HepG2 (cell line): Measurements from ENCODE around the gene SYP. TPM values are rescaled to one million over a fixed set of nuclear protein-coding genes. Genes with fewer than 3 reads are reported as not detected.

Source experiments
- ATAC-seq: fragments of 200-7000 bp; cut with Tn5 transposase; 3 replicates; pipeline ENCODE4 v1.9.1; 2020; ENCODE audit warnings: mild to moderate bottlenecking, moderate library complexity
- BruUV-seq: library from RNA; stranded (reverse); fragments of 400-500 nt; replicated peaks from 2 replicates; lab custom pipeline; 2021; lab: Mats Ljungman, UMichigan
- CTCF ChIA-PET: fragments of 300-600 bp; formaldehyde crosslinking; extraction: SDS; loops from one replicate; lab custom pipeline; 2021; ENCODE audit warnings: low total read pairs, inconsistent platforms, low intra/inter-chr PET ratio; lab: Yijun Ruan, JAX
- POLR2A ChIA-PET: fragments of 350-600 bp; sonication (Branson Sonifier 250); formaldehyde crosslinking; loops from one replicate; lab custom pipeline; 2020; ENCODE audit warnings: antibody characterized with exemption, inconsistent platforms; lab: Yijun Ruan, JAX
- DNase-seq: peaks from one replicate; pipeline ENCODE4 v3.0.0-alpha.2; 2015; ENCODE audit warnings: low spot score
- FAIRE-seq: peaks from 3 replicates; lab custom pipeline; 2011; peaks lifted over from hg19 to GRCh38; lab: Jason Lieb, UNC
- H2AFZ ChIP-seq: one replicate; pipeline ENCODE4 v1.6.1; 2011; ENCODE audit warnings: low read length, inconsistent platforms
- H3K27ac ChIP-seq: fragments of 300-600 bp; 3 replicates; pipeline ENCODE4 v1.8.0; 2011; ENCODE audit warnings: mixed run types, mild to moderate bottlenecking, mixed read lengths, low read length, inconsistent platforms; ENCODE audit not compliant: insufficient read depth; ENCODE audit errors: extremely low read length
- H3K27me3 ChIP-seq, 2 experiments: fragments of 200-600 bp in 1 of 2; 2 replicates in 1 of 2; 3 replicates in 1 of 2; pipeline versions ENCODE4 v1.6.0 to v1.8.0; 2011; ENCODE audit warnings: low read length in 2 of 2, mild to moderate bottlenecking in 2 of 2, moderate library complexity in 2 of 2, inconsistent platforms in 1 of 2; ENCODE audit not compliant: insufficient read depth in 2 of 2, control insufficient read depth in 1 of 2
- H3K36me3 ChIP-seq, 2 experiments: fragments of 200-600 bp in 1 of 2; replicated peaks in 1 of 2; 2 replicates in 1 of 2; 3 replicates in 1 of 2; pipeline versions ENCODE4 v1.5.1 to v1.8.0; 2011; ENCODE audit warnings: low read length in 2 of 2, inconsistent platforms in 1 of 2; ENCODE audit not compliant: insufficient read depth in 2 of 2, control insufficient read depth in 1 of 2
- H3K4me1 ChIP-seq: 2 replicates; pipeline ENCODE4 v1.5.1; 2012; ENCODE audit warnings: low read length, inconsistent platforms; ENCODE audit not compliant: insufficient read depth
- H3K4me2 ChIP-seq: 2 replicates; pipeline ENCODE4 v1.6.0; 2011; ENCODE audit warnings: low read depth, low read length, inconsistent platforms
- H3K4me3 ChIP-seq, 3 experiments: fragments of 200-600 bp in 1 of 3; sonication (generic), shearing (Covaris generic) in 1 of 3; replicated peaks in 1 of 3; 2 replicates each; pipeline ENCODE4 v1.5.1; 2011 to 2016; ENCODE audit warnings: low read length in 3 of 3, inconsistent platforms in 2 of 3, low read depth in 2 of 3, mild to moderate bottlenecking in 2 of 3, control low read depth in 1 of 3, mixed read lengths in 1 of 3; ENCODE audit not compliant: insufficient read depth in 1 of 3
- H3K79me2 ChIP-seq: one replicate; pipeline ENCODE4 v1.6.1; 2011; ENCODE audit warnings: low read length, inconsistent platforms; ENCODE audit not compliant: insufficient read depth
- H3K9ac ChIP-seq: 2 replicates; pipeline ENCODE4 v1.6.0; 2011; ENCODE audit warnings: mild to moderate bottlenecking, low read depth, low read length, inconsistent platforms; ENCODE audit not compliant: insufficient read depth
- H3K9me3 ChIP-seq: 2 replicates; pipeline ENCODE4 v1.5.1; 2012; ENCODE audit warnings: mild to moderate bottlenecking, low read length
- H4K20me1 ChIP-seq: 2 replicates; pipeline ENCODE4 v1.6.0; 2011; ENCODE audit warnings: inconsistent platforms, mild to moderate bottlenecking, low read length, moderate library complexity; ENCODE audit not compliant: insufficient read depth
- ARNTL ChIP-seq: sonication (generic); formaldehyde crosslinking; IDR thresholded peaks from 2 replicates; pipeline ENCODE4 v1.4.0; 2020; ENCODE audit warnings: mild to moderate bottlenecking, missing genetic modification reagents
- WGBS: methylation state at CpG from one replicate; pipeline ENCODE4 v1.1.6; 2017; ENCODE audit warnings: low lambda C conversion rate; 5-methylcytosine and 5-hydroxymethylcytosine counted together
- in situ Hi-C: cut with HindIII; loops from 2 replicates; pipeline ENCODE4 v1.10.0; 2017; ENCODE audit warnings: low pct_unique_long_range_greater_than_20kb; ENCODE audit not compliant: extremely low pct_ligation_motif_present
- intact Hi-C: fragments of 100-400 bp; cut with micrococcal nuclease; formaldehyde crosslinking; loops from one replicate; pipeline ENCODE4 v1.10.0; 2022; ENCODE audit not compliant: unreplicated experiment
- polyA plus RNA-seq, 8 experiments: library from polyadenylated mRNA; depleted of rRNA in 3 of 8; stranded (reverse) in 7 of 8; unstranded in 1 of 8; fragments of >200 nt; fragmentation: Illumina TruSeq in 4 of 8; extraction: Trizol in 4 of 8; gene quantifications; 2 replicates each; pipeline versions ENCODE4 v1.2.1 to v1.2.3, GENCODE V29; 2011 to 2016; ENCODE audit warnings: low read depth in 4 of 8, missing spikeins in 1 of 8, mixed read lengths in 1 of 8; ENCODE audit not compliant: insufficient read depth in 1 of 8
- total RNA-seq, 5 experiments: library from RNA; depleted of rRNA; stranded (reverse); fragments of >200 nt; fragmentation: Illumina TruSeq; extraction: Trizol; gene quantifications; 2 replicates each; pipeline ENCODE4 v1.2.3, GENCODE V29; 2016; ENCODE audit warnings: low read depth in 1 of 5
- TF ChIP-seq, protein P1 (sequence below), 2 experiments: fragments of 450-650 bp in 1 of 2; sonication (generic) in 1 of 2; formaldehyde crosslinking in 1 of 2; IDR thresholded peaks; 2 replicates each; pipeline versions ENCODE4 v1.6.1 to v1.8.0; 2016 to 2022; ENCODE audit warnings: antibody characterized with exemption in 1 of 2, mild to moderate bottlenecking in 1 of 2, missing genetic modification reagents in 1 of 2
- TF ChIP-seq, protein P2 (sequence below): sonication (generic); formaldehyde crosslinking; IDR thresholded peaks from 2 replicates; pipeline ENCODE4 v1.8.1; 2023; ENCODE audit warnings: mild to moderate bottlenecking, inconsistent platforms, moderate library complexity, missing genetic modification reagents, borderline replicate concordance
- TF ChIP-seq, protein P3 (sequence below): sonication (generic); formaldehyde crosslinking; IDR thresholded peaks from 2 replicates; pipeline ENCODE4 v1.5.0; 2020; ENCODE audit warnings: mild to moderate bottlenecking, missing genetic modification reagents
- TF ChIP-seq, protein P4 (sequence below): IDR thresholded peaks from 2 replicates; pipeline ENCODE4 v1.6.1; 2016; ENCODE audit warnings: low read depth, missing genetic modification reagents, missing compliant biosample characterization

The SYP gene
- total and polyA plus RNA-seq, 2 of the 13 experiments (the other 11 are each of a cell fraction or from before 2014, with no cell fraction given) = 2.0 to 2.5 TPM

DNA sequence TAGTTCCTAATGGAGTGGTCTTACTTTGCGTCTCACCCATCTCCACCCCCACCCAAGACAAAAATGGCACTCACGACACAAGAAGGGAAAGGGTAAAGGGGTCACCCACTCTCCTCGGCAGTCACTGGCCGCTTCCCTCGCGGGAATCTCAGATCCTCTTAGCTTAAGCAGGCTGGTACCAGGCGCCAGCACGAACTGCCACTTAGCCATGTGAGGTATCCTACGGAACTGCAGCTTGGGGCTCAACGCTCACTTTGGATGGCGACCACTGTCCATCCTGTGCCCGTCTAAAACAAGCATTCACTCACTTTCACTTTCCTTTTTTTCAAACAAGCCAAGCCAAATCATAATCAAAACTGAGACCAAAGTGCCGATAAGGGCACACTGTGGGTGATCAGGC is 52.1 kb downstream of the SYP start:
- Histone ChIP-seq H2AFZ (no peak overlapping the region), H3K27me3 (no peaks in the 10 kb centered on the region), H4K20me1 (no peaks in the 10 kb centered on the region), H3K4me2 (no peak overlapping the region), H3K9ac (no peak overlapping the region), H3K27ac (no peak overlapping the region), H3K4me1 (peaks cover 25% of the 10 kb centered on the region), H3K4me3 (no peak overlapping the region), H3K79me2 (no peaks in the 10 kb centered on the region), H3K36me3 (no peaks in the 10 kb centered on the region), H3K9me3 (no peaks in the 10 kb centered on the region)
- 99% methylated on average over 13 of the region's 13 CpGs for WGBS
- in situ Hi-C loops (no loop called here), intact Hi-C loops (no loop called here)
- CTCF ChIA-PET = no interaction called here
- POLR2A ChIA-PET = no interaction called here
- FAIRE-seq (no peak), DNase-seq (no peak), ATAC-seq (no peak)
- no TSS peak for BruUV-seq
- TF ChIP-seq, protein P1, sequence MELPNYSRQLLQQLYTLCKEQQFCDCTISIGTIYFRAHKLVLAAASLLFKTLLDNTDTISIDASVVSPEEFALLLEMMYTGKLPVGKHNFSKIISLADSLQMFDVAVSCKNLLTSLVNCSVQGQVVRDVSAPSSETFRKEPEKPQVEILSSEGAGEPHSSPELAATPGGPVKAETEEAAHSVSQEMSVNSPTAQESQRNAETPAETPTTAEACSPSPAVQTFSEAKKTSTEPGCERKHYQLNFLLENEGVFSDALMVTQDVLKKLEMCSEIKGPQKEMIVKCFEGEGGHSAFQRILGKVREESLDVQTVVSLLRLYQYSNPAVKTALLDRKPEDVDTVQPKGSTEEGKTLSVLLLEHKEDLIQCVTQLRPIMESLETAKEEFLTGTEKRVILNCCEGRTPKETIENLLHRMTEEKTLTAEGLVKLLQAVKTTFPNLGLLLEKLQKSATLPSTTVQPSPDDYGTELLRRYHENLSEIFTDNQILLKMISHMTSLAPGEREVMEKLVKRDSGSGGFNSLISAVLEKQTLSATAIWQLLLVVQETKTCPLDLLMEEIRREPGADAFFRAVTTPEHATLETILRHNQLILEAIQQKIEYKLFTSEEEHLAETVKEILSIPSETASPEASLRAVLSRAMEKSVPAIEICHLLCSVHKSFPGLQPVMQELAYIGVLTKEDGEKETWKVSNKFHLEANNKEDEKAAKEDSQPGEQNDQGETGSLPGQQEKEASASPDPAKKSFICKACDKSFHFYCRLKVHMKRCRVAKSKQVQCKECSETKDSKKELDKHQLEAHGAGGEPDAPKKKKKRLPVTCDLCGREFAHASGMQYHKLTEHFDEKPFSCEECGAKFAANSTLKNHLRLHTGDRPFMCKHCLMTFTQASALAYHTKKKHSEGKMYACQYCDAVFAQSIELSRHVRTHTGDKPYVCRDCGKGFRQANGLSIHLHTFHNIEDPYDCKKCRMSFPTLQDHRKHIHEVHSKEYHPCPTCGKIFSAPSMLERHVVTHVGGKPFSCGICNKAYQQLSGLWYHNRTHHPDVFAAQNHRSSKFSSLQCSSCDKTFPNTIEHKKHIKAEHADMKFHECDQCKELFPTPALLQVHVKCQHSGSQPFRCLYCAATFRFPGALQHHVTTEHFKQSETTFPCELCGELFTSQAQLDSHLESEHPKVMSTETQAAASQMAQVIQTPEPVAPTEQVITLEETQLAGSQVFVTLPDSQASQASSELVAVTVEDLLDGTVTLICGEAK (IDR thresholded peaks at IDR 0.05) = no peak
- TF ChIP-seq, protein P1 (CRISPR knock-in tag; IDR thresholded peaks at IDR 0.05) = no peak
- TF ChIP-seq, protein P2, sequence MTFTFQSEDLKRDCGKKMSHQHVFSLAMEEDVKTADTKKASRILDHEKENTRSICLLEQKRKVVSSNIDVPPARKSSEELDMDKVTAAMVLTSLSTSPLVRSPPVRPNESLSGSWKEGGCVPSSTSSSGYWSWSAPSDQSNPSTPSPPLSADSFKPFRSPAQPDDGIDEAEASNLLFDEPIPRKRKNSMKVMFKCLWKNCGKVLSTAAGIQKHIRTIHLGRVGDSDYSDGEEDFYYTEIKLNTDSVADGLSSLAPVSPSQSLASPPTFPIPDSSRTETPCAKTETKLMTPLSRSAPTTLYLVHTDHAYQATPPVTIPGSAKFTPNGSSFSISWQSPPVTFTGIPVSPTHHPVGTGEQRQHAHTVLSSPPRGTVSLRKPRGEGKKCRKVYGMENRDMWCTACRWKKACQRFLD (CRISPR knock-in tag) = no peak
- TF ChIP-seq, protein P3, sequence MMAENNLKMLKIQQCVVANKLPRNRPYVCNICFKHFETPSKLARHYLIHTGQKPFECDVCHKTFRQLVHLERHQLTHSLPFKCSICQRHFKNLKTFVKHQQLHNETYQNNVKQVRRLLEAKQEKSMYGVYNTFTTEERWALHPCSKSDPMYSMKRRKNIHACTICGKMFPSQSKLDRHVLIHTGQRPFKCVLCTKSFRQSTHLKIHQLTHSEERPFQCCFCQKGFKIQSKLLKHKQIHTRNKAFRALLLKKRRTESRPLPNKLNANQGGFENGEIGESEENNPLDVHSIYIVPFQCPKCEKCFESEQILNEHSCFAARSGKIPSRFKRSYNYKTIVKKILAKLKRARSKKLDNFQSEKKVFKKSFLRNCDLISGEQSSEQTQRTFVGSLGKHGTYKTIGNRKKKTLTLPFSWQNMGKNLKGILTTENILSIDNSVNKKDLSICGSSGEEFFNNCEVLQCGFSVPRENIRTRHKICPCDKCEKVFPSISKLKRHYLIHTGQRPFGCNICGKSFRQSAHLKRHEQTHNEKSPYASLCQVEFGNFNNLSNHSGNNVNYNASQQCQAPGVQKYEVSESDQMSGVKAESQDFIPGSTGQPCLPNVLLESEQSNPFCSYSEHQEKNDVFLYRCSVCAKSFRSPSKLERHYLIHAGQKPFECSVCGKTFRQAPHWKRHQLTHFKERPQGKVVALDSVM (CRISPR knock-in tag) = no peak
- TF ChIP-seq, protein P4, sequence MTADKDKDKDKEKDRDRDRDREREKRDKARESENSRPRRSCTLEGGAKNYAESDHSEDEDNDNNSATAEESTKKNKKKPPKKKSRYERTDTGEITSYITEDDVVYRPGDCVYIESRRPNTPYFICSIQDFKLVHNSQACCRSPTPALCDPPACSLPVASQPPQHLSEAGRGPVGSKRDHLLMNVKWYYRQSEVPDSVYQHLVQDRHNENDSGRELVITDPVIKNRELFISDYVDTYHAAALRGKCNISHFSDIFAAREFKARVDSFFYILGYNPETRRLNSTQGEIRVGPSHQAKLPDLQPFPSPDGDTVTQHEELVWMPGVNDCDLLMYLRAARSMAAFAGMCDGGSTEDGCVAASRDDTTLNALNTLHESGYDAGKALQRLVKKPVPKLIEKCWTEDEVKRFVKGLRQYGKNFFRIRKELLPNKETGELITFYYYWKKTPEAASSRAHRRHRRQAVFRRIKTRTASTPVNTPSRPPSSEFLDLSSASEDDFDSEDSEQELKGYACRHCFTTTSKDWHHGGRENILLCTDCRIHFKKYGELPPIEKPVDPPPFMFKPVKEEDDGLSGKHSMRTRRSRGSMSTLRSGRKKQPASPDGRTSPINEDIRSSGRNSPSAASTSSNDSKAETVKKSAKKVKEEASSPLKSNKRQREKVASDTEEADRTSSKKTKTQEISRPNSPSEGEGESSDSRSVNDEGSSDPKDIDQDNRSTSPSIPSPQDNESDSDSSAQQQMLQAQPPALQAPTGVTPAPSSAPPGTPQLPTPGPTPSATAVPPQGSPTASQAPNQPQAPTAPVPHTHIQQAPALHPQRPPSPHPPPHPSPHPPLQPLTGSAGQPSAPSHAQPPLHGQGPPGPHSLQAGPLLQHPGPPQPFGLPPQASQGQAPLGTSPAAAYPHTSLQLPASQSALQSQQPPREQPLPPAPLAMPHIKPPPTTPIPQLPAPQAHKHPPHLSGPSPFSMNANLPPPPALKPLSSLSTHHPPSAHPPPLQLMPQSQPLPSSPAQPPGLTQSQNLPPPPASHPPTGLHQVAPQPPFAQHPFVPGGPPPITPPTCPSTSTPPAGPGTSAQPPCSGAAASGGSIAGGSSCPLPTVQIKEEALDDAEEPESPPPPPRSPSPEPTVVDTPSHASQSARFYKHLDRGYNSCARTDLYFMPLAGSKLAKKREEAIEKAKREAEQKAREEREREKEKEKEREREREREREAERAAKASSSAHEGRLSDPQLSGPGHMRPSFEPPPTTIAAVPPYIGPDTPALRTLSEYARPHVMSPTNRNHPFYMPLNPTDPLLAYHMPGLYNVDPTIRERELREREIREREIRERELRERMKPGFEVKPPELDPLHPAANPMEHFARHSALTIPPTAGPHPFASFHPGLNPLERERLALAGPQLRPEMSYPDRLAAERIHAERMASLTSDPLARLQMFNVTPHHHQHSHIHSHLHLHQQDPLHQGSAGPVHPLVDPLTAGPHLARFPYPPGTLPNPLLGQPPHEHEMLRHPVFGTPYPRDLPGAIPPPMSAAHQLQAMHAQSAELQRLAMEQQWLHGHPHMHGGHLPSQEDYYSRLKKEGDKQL (CRISPR knock-in tag) = no peak
- no peak for TF ChIP-seq ARNTL (CRISPR knock-in tag)
